ENCODE measurements around the gene CLGN. TPM values are rescaled to one million over a fixed set of nuclear protein-coding genes. Genes with fewer than 3 reads are reported as not detected.
A peak's percentile ranks its signal among the peaks of the same experiment; 100 is the strongest.

CLGN gene
- total RNA-seq, 1 donor from 2014 or later, result 4.5 TPM

DNA sequence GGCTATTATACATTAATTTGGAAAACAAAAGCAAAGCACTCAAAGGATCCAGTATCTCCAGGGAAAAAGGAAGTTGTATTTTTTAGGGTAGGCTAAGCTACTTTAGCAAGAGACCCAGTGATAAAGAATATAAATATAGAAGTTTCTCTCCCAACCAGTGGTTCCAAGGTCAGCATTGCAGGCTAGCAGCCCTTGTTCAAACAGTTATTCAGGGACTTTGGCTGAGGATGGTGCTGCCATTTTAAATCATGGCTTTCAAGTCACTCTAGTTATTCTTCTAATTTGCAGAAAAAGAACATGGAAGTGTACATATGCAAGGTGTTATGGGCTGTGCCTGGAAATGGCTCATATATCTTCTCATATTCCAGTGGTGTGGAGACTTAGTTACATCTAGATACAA is 44.7 kb downstream of the CLGN start:
- DNase-seq (ENCODE audit: low spot score in 2 of 2), result no peak
- FAIRE-seq, result no peak

DNA sequence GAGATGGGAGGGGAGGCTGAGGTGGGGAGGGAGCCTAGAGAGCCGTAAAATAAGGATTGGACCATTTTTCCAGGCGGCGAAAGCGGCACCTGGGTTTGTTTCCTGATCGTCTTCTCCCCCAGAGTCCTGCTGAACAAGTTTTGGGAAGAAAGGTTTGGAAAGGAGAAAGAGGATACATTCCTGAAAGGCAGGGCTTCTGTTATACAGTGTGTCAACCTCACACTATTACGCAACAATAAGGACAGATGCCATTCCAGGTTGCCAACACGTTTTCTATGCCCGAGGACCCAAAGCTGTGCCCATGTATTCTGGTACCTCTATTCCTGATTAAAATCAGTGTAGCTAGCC is 53.3 kb downstream of the CLGN start:
- DNase-seq (ENCODE audit: low spot score in 2 of 2), result no peak
- FAIRE-seq, result no peak

DNA sequence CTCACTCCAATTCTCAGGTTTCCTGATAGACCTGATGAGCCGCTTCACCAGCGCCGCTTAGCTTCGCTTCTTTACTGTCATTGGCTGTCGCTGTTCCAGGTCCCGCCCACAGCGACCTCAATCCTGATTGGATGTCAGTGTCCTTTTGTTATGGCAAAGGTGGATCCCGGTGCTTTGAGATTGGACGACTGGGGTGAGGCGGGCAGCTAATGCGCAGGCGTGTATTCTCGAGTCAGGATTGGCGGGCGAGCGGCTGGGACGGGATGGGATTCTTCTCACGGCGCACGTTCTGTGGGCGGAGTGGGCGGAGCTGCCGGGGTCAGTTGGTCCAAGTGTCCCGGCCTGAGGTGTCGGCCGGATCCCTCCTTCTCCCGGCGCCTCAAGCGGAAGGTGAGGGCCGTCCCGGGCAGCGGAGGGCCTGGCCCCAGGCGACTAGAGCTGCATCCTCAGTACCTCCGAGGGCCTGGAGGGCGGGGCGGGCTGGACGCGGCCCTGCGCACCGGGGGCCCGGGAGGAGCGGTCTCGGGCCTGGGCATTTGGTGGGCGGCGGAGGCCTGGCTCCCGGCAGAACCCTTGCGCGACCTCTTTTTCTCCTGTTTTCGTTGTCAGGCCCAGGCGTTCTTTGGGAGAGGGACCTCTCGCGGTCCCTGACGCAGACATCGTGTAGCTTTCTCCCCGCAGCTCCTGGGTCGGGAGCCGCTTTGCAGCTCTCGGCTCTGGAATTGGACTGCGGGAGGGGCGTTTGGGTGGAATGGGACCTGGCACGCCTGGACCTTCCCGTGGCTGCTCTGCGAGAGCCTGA is 53.9 kb downstream of the CLGN start, which contains the start of gene SCOC:
TSS of gene SCOC (plus strand) at position 319 of the 802 bp plus-strand sequence. CDS start 5,525 bp downstream, outside the sequence.
- peak; percentile 99 for FAIRE-seq
- DNase-seq (ENCODE audit: low spot score in 2 of 2), result peak; percentile 85 to 90

DNA sequence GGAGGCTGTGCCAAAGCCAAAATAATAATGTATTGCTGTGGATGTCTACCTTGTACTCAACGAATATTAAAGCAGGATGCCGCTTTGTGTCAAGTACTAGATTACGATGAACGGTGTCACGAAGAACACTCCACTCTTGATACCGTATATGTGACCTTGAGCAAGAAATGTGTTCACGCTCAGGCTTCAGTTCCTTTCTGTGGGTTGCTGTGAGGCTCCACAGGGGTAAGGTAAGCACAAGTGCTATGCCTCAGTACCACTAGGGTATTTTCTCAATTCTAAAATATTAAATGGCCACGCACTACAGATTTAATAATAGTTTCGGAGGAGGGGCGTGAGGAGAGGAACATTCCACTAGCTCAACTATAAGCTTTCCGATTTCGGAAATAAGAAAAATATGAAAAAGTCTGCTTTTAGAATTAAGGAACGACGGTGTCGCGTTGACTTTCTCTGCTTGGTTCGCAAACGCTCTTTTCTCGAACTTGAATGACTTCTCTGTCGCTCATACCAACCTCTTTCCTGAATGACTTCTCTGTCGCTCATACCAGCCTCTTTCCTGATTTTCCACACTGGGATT is 54.6 kb downstream of the CLGN start:
- DNase-seq (ENCODE audit: low spot score in 2 of 2) (peak in 1 of 2 donors; percentile 14), FAIRE-seq (no peak)

DNA sequence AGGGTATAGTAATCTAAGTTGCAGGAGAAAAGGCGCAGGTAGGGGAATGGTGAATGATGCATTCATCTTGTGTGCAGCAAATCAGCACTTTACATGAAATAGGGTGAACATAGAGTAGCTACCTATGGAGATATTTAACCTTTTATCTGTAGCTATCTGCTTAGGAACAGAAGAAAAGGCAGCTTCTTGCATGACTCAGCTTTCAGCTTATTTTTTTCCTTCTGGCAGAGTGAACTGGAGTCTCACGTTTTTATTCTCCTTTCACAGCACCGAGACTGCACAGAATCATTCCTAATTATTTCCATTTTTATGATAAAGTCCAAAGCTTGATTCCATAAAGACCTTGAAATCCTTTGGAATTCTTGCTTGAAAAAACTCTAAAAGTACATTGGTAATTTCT is 58.8 kb downstream of the CLGN start:
- DNase-seq (ENCODE audit: low spot score in 2 of 2), result no peak
- no peak for FAIRE-seq

DNA sequence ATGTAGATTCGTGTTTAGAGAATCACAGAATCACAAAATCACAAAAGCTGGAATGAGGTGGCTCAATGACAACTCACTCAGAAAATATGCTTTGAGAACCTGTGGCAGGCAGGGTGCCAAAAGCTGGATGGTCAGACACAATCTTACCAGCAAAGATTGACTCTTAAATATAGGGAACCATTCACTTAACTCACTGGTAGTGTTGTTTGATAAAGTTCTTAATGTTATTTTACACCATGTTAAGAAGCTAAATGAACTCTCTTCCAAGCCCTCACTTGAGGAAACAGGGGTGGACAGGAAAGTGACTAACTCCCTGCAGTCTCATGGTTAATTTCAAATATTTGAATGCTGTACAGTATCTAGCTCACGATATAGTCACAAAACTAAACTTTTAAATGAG is 59.7 kb downstream of the CLGN start:
- FAIRE-seq, result no peak
- DNase-seq (ENCODE audit: low spot score in 2 of 2), result no peak

DNA sequence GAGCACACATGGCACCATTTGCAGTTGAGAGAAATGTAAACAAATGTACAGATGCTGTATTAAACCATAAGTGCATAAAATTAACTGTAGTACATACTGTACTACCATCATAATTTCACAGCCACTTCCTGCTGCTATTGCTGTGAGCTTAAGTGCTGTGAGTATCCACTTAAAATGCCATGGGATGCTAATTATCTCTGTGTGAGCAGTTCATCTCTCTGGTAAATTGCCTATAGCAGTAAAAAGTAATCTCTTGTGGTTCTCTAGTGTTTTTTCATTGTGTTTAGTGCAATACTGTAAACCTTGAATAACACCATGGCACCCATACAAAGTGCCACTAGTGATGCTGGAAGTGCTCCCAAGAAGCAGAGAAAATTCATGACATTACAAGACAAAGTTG is 63.9 kb downstream of the CLGN start:
- DNase-seq (ENCODE audit: low spot score in 2 of 2), result no peak
- FAIRE-seq, result no peak

DNA sequence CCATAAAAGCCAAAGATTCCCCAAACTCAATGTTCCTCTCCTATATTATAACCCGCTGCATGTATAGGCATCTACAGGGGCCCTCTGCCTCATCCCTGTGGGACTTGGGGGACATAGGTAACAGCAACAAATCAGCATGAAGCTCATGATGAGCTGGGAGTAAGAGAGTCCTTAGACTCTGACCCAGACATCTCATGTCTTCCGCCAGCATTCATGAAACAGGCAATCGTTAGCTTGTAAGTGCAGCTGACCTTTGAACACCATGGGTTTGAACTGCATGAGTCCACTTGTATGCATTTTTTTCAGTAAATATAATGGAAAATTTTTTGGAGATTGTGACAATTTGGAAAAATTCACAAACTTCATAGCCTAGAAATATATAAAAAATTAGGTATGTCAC is 64.4 kb downstream of the CLGN start:
- FAIRE-seq (no peak), DNase-seq (ENCODE audit: low spot score in 2 of 2) (no peak)

DNA sequence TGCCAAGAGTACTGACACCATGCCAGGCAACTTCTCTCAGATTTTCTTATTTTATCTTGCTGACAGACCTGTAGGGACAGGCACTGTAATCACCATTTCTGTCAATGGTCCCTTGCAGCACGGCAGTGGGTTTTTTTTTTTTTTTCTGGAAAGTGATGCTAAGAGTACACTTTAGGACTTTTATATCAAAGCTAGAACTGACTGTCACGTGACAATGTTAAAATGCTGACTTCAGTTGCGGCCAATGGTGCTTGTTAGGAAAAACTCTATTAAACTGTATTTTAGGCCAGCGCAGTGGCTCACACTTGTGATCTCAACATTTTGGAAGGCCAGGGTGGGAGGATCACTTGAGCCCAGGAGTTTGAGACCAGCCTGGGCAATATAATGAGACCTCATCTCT is 66.3 kb downstream of the CLGN start:
- no peak for DNase-seq (ENCODE audit: low spot score in 2 of 2)
- FAIRE-seq, result no peak

DNA sequence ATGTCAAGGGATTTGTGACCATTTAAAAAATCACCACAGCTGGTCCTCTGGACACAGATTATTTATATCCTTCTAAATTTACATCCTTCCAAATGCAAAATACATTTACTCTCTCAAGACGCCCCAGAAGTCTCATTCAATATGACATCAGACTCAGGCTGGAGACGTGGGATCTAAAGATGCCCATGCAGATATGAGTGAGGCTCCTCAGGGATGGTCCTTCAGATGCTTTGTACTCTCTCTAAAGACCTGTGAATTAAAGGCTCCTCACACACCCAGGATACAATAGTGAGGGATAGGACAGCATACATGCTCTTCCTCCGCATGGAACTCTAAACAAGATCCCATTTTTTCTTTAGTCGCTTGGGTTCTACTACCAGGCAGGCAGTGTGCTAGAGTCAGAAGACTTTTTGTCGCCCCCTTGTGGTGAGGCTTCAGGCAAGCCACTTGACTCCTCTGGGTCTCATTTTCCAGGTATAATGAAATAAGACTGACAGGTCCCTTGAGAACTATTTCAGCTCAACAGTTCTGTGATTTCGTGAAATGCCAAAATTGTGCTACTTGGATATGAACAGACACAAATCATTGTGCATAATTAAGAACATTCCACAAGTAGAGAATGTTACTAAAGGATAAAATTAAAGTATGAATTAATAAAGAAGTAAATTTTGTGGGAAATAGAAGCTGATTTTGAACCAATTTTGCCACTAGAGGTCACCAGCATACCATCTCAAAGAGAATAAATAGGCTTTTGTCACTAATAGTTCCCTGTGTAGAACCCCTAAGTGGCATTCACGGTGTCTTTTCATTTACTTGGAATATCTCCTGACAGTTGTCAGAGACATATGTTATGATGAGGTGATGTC is 67.7 kb downstream of the CLGN start:
- DNase-seq (ENCODE audit: low spot score in 2 of 2) (peak in 1 of 2 donors; percentile 32), FAIRE-seq (peak; percentile 94)

DNA sequence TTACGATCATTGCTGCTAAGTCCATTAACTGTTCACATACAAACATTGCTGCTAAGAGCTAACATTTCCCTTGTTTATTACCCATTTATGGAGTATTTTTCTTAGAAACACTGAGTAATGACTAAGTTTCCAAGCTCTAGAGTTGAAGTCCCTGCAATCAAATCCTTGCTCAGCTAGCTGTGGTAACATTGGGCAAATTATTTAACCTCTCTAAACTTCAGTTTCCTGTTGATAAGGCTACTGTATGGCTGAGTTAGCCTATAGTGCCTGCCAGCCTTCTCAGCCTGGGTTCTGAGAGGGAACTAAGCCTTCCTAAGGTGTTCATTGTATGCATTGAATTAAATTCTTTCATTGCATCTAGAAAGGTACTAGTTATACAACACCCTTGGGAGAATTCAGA is 69.2 kb downstream of the CLGN start:
- no peak for DNase-seq (ENCODE audit: low spot score in 2 of 2)
- no peak for FAIRE-seq

DNA sequence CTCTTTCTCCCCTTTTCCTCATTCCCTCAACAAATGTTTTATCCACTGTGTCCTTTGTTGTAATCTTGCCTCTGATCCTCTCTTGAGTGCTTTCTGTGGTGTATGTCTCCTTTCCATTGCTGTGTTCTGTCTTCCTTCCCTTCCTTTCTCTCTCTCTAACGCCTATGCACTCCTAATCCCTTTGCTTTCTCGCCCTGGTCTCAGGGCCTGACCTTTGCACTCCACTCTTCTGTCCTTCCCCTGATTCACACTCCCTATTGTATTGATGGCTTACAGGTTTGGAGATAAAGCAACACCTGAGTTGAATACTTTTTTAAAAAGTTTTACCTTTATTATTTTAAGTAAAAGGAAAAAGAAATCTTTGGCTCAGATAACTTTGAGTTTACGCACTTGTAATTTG is 69.6 kb downstream of the CLGN start:
- FAIRE-seq, result no peak

DNA sequence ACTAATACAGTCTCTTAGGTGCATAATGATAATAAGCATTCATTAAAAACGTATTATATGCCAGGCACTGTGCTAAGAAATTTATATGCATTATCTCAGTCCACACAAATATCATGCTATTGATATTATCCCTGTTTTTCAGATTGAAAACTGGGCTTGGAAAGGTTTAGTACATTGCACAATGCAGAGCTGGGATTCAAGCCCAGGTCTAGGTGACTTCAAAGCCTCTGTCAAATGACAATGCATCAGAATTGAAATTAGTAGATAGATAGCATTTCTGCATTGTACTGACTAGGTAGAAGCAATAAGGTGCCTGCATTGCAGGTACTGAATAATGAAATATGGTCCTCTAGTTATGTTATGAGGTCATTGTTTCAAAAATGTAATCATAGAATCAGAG is 72.2 kb downstream of the CLGN start:
- DNase-seq (ENCODE audit: low spot score in 2 of 2) (no peak), FAIRE-seq (no peak)

More for the DNA sequence above, 69.6 kb downstream of the CLGN start:
- no peak for DNase-seq (ENCODE audit: low spot score in 2 of 2)

DNA sequence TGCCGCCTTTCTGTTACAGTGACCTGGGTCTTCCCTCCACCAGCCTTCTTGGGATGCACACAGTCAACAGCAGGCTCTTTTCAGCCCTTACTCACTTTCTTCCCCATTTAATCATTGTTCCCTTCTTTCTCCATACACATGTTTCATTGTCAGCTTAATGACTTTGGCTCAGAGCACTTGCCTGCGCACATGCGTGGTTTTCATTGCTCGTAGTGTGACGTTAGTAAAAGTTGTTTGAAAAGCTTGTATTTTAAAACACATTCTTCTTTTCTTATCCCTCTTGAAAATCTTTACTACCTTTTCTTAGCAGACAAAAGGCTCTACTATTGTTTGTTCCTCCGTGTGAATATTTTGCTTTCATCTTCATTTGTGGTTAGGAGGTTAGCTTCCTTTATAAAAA is 73.7 kb downstream of the CLGN start:
- FAIRE-seq (no peak), DNase-seq (ENCODE audit: low spot score in 2 of 2) (no peak)

DNA sequence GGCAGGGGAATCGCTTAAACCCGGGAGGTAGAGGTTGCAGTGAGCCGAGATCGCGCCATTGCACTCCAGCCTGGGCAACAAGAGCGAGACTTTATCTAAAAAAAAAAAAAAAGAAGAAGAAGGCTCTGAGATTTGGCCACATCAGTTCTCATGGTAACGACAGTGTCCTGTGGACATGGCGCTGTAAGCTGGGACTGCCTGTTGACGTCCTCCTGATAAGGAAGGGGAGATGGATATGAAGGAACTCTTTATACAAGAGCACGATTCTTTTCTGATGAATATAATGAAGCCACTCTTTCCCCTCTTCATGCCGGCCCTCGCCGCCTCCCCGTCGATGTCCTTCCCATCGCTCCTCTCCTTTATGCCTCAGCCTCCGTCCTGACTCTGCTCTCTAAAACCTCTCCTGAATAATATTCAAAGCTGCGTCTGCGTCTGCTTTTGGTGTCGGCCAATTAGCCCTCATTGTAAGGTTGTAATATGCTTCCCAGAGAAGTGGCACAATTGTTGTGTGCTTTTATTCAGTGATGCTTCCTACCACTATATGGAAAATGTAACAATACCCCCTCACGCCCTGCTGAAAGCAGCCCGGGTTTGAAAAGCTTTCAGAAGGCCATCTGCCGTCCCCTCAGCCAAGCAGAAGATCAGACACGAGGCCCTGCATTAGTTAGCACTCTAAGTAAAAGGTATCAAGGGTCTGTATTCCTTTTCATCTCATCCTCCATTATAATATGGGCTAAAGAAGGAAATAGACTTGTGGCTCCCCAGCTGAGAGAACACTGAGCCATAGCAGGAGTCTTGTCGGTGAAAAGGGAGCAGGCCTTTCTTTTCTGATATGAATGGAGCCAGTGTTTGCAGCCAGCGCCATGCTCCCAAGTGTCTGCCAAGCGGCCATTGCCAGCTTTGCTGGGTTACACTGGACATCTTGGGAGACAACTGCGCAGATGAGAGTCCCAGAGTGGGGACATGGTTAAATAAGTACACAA is 76.1 kb downstream of the CLGN start:
- no peak for FAIRE-seq
- DNase-seq (ENCODE audit: low spot score in 2 of 2), result no peak

DNA sequence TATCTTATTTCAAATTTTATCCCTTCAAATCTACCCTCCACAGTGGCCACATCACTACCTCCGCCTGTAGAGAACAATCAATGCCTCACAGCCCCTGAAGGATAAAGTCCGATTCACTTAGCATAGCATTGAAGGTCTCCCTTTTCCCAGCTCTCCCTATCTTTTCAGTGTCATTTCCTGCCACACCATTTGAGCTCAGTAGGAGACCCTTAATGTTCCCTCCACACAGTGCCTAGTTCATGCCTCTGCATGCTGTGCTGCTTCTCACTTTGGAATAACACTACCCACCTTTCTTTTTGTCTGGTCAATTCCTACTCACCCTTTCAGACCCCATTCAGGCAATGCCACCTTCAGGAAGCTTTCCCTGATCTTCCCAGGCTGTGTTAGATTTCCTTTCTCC is 77.6 kb downstream of the CLGN start:
- DNase-seq (ENCODE audit: low spot score in 2 of 2) (no peak), FAIRE-seq (no peak)

DNA sequence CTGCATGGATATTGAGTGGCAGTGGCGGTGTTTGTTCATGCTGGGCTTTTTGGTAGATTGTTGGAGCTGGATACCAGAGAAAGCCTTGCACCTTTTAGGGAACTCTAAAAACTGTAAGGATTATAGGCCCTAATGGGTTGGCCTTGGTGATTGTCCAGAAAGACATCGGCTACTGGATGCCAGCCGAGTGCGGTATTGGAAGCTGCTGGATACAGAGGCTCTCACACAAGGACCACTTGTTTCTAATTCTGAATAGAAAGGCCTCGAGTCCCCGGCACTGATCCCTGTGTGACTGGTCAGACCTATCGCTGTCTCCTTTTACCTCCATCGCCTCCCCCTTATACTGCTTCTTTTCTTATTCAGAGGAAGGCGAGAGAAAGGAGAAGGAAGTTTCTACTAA is 81.3 kb downstream of the CLGN start:
- FAIRE-seq, result no peak
- DNase-seq (ENCODE audit: low spot score in 2 of 2), result no peak

DNA sequence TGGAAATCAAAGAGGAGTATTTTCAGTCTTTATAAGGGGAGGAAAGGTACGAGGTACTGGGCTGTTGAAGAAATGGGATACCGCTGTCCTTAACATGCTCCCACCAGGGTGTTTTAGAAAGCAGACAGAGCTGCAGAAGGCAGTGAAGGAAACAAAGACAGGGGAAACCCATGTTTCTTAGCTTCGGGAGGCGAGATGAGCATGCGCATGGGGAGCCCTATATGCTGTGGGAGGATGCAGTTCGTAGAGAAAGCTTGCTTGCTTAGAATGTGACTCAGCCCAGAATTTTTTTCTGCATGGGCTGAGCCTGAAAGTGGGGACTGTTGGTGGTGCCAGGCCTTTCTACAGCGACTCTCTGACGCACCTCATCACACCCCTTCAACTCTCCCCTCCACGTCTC is 82.8 kb downstream of the CLGN start:
- DNase-seq (ENCODE audit: low spot score in 2 of 2), result no peak
- no peak for FAIRE-seq

DNA sequence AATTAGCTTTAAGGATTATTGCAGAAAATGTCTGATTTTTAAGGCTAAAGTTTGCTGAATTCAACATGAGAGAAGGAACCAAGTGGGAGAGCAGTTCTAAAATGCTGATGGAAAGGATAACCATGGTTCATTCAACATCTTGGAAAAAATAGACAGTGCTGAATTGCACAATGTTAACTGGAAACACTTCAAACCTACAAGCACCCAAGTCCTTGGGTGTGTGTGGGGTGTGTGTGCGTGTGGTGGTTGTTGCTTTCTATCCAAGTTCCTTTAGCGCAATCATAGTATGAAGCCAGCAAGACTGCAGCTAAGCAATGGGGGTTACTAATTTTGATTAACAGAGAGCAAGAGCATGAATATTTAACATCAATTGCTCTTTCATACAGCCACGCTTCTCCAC is 83.3 kb downstream of the CLGN start:
- FAIRE-seq (no peak), DNase-seq (ENCODE audit: low spot score in 2 of 2) (no peak)

DNA sequence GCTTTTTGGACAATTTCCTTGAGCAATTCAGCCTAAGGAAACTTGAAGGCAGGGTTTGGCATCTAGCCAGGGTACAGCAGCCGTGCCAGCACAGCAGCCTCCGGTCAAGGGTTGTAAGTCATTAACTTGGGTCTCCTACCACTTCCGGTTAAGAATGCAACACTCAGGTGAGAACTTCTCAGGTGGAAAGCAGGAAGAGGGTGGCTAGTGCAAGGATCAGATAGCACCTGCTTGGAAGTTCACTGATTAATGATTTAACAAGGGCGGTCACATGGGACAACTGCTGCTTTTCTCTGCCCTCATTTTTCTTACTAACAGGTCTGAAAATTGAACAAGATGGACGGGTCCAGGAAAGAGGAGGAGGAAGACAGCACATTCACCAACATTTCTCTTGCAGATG is 84.1 kb downstream of the CLGN start:
- no peak for FAIRE-seq
- no peak for DNase-seq (ENCODE audit: low spot score in 2 of 2)

All from frontal cortex (tissue), 4 donors.